Endothelial cell (in vitro differentiated cells): ENCODE data around the gene ATXN1L. TPM values are rescaled to one million over a fixed set of nuclear protein-coding genes. Genes with fewer than 3 reads are reported as not detected.
"Not testable (repeated sequence)": the region's sequence is repeated elsewhere in the genome, so short reads cannot be mapped to it uniquely, and the experiment has no call there.

Source experiments
- DNase-seq: peaks from one replicate; pipeline ENCODE4 v3.0.0; 2021; ENCODE audit warnings: low spot score
- H3K27ac Mint-ChIP-seq: one replicate; pipeline ENCODE4 v1.8.0; 2021; ENCODE audit warnings: mixed read lengths, inconsistent platforms; ENCODE audit not compliant: unreplicated experiment
- H3K27me3 Mint-ChIP-seq: one replicate; pipeline ENCODE4 v1.8.0; 2021; ENCODE audit warnings: mild to moderate bottlenecking, moderate library complexity, mixed read lengths, inconsistent platforms; ENCODE audit not compliant: unreplicated experiment
- H3K36me3 Mint-ChIP-seq: one replicate; pipeline ENCODE4 v1.8.0; 2021; ENCODE audit warnings: mild to moderate bottlenecking, low read depth, mixed read lengths, inconsistent platforms; ENCODE audit not compliant: unreplicated experiment
- H3K4me1 Mint-ChIP-seq: one replicate; pipeline ENCODE4 v1.8.0; 2021; ENCODE audit warnings: mild to moderate bottlenecking, mixed read lengths, inconsistent platforms; ENCODE audit not compliant: unreplicated experiment
- H3K4me3 Mint-ChIP-seq: one replicate; pipeline ENCODE4 v1.8.0; 2021; ENCODE audit warnings: mild to moderate bottlenecking, mixed read lengths, inconsistent platforms; ENCODE audit not compliant: unreplicated experiment
- H3K9me3 Mint-ChIP-seq: one replicate; pipeline ENCODE4 v1.8.0; 2021; ENCODE audit warnings: mixed read lengths, inconsistent platforms; ENCODE audit not compliant: unreplicated experiment
- CTCF ChIP-seq: fragments of 200-600 bp; sonication (generic); IDR thresholded peaks from one replicate; pipeline ENCODE4 v1.5.0; 2021; ENCODE audit warnings: antibody characterized with exemption; ENCODE audit not compliant: unreplicated experiment
- total RNA-seq: library from RNA; stranded (reverse); fragmentation: NEBNext Ultra II Directional; extraction: Animal tissue kit (Norgen Biotek cat#: 25700); gene quantifications from one replicate; pipeline ENCODE4 v1.2.1, GENCODE V29; 2021; ENCODE audit not compliant: unreplicated experiment

Gene ATXN1L
- total RNA-seq, 1 donor from 2014 or later, result 34.4 TPM

DNA sequence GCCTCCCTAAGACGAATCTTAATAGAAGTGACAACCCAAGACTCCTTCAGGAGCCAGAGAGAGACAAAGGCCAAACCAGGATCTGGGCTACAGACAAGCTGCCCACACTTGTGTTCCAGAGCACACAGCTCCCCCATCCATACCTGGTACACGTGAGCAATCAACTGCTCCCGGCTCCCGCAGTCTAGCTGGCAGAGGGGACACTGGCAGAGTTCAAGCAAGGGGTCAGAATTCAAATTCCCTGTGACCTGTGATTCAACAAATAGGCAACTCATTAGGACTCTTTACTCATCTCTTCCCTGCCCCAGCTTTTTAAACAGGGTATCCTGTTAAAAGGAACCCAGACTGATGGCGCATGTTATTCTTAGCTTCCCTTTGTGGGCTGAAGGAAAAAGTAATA lies 18.2 kb downstream of the ATXN1L start:
- no peak overlapping the region for H3K4me3 Mint-ChIP-seq
- no peak overlapping the region for H3K27ac Mint-ChIP-seq
- peaks cover 6% of the 10 kb centered on the region for H3K4me1 Mint-ChIP-seq
- H3K36me3 Mint-ChIP-seq, result peaks cover 43% of the 10 kb centered on the region
- H3K9me3 Mint-ChIP-seq, result no peaks in the 10 kb centered on the region
- H3K27me3 Mint-ChIP-seq, result peaks cover 1% of the 10 kb centered on the region
- no peak for DNase-seq
- TF ChIP-seq CTCF, result no peak

GRCh38 chr16:71865173-71865863 lies 19.5 kb downstream of the ATXN1L start:
- no peak for TF ChIP-seq CTCF
- Mint-ChIP-seq H3K27me3 (peaks cover 1% of the 10 kb centered on the region), H3K4me1 (peaks cover 3% of the 10 kb centered on the region), H3K9me3 (no peaks in the 10 kb centered on the region), H3K4me3 (peak overlapping the region; percentile 5), H3K36me3 (peaks cover 38% of the 10 kb centered on the region), H3K27ac (no peak overlapping the region)
- DNase-seq, result no peak

- H3K9me3 Mint-ChIP-seq, H3K27me3 Mint-ChIP-seq, H3K4me3 Mint-ChIP-seq, H3K4me1 Mint-ChIP-seq, H3K27ac Mint-ChIP-seq, DNase-seq: not testable (repeated sequence)
- peaks cover 35% of the 10 kb centered on the region for H3K36me3 Mint-ChIP-seq
Measured at GRCh38 chr16:71867175-71867574, 21.4 kb downstream of the ATXN1L start.

DNA sequence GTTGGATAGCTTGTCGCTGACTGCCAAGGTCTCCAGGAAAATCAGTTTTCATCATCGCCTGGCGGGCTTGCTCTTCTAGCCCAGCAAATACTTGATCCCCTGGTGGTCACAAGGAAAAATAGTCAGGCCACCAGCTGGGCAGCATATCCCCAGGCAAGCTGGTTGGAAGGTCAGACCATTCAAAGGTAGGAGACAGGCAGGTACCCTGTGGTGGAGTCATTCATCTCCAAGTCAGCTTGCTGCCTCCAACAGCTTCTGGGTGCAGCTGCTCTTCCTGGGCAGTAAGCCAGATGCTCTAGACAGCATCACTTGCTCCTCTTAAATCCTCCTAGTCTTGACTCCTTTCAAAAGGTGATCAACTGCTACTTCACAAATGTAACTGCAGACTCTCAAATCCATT lies 22.2 kb downstream of the ATXN1L start:
- Mint-ChIP-seq H3K27ac (no peak overlapping the region), H3K36me3 (peaks cover 35% of the 10 kb centered on the region), H3K4me1 (no peaks in the 10 kb centered on the region), H3K4me3 (no peak overlapping the region), H3K27me3 (no peaks in the 10 kb centered on the region), H3K9me3 (no peaks in the 10 kb centered on the region)
- TF ChIP-seq CTCF, result peak; percentile 21
- no peak for DNase-seq

DNA sequence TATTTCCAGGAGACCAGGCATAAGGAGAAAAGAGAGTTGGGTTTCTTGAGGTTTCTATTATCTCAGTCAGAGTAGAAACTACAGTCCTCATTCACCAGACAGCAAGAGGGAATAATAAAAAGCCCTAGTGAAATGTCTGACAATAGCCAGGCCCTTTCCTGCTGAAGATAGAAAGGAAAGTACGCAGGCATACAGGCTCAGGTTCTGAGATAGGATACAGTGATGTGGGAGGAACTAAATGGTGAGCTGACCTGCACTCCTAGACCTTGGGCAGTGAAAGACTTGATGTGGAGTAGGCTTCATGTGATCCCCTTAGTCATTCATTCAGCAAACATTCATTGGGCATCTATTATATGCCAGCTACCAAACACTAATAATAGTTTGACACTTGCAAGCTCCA lies 23.3 kb downstream of the ATXN1L start:
- Mint-ChIP-seq H3K4me3 (no peak overlapping the region), H3K9me3 (no peaks in the 10 kb centered on the region), H3K36me3 (peaks cover 33% of the 10 kb centered on the region), H3K4me1 (no peaks in the 10 kb centered on the region), H3K27me3 (no peaks in the 10 kb centered on the region), H3K27ac (no peak overlapping the region)
- no peak for DNase-seq
- TF ChIP-seq CTCF, result no peak
